Uterus (tissue), 2 donors: ENCODE results near the gene MAP2.

ENCODE experiments used
- CTCF ChIP-seq, 4 experiments: fragments of 200-600 bp in 2 of 4; fragments of 450-650 bp in 2 of 4; sonication (generic) in 2 of 4; IDR thresholded peaks; one replicate each; pipeline ENCODE4 v1.5.1; 2016 to 2019; ENCODE audit warnings: antibody characterized with exemption in 4 of 4, mild to moderate bottlenecking in 2 of 4, moderate library complexity in 1 of 4
- POLR2A ChIP-seq, 2 donors: fragments of 450-650 bp; IDR thresholded peaks; one replicate each; pipeline ENCODE4 v1.6.1; 2016; ENCODE audit warnings: antibody characterized with exemption in 2 of 2, mild to moderate bottlenecking in 1 of 2, moderate library complexity in 1 of 2

GRCh38 chr2:209553913-209554312 is 130.1 kb downstream of the MAP2 start:
- TF ChIP-seq POLR2A (IDR thresholded peaks at IDR 0.05), result no peak
- no peak for TF ChIP-seq CTCF (IDR thresholded peaks at IDR 0.05)
